HG02623 (cell line): ENCODE results near the gene CAST.
"Not testable (repeated sequence)": the region's sequence is repeated elsewhere in the genome, so short reads cannot be mapped to it uniquely, and the experiment has no call there.

Source experiments
- ATAC-seq: cut with Tn5 transposase; IDR thresholded peaks from one replicate; pipeline ENCODE4 v1.9.1; 2021; ENCODE audit warnings: moderate library complexity; ENCODE audit not compliant: unreplicated experiment

Gene CAST

DNA sequence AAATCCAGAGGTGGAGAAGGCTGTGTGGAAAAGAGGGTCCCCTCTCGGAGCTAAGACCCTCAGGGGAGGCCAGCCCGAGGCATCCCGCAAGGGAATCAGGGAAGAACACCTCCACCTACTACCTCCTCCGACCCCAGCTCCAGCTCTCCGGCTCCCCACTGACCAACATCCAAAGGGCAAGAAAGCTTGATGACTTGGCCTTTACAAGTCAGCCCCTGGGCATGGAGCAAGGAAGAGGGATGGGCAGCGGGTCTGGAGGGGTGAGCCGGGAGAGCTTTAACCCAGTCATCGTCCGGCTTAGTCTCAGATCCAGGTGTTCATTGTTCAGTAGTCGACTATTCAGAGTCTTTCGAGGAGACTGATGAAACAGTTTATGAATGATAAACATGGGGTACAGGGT lies 113.5 kb downstream of the CAST start:
- no peak for ATAC-seq

DNA sequence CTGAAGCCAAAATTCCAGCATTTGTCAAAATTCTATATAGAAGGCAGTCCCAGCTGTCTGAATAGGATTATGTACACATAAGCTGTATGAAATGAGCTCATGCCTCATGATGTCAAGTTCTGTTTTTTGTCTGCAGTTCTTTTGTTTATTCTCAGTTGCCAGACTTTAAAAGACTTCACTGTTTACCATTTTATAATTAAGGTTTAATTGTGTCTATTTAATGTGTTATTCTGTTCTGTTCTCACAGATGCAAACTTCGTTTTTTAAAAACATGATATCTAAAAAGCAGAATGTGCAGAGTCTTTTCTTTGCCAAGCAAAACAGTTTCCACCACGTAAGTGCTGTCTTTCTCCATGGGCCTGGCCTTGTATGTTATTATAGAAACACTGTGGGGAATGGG lies 114.4 kb downstream of the CAST start:
- no peak for ATAC-seq

- ATAC-seq, result no peak
These were observed 116.2 kb downstream of the CAST start for GRCh38 chr5:96778409-96778808.

DNA sequence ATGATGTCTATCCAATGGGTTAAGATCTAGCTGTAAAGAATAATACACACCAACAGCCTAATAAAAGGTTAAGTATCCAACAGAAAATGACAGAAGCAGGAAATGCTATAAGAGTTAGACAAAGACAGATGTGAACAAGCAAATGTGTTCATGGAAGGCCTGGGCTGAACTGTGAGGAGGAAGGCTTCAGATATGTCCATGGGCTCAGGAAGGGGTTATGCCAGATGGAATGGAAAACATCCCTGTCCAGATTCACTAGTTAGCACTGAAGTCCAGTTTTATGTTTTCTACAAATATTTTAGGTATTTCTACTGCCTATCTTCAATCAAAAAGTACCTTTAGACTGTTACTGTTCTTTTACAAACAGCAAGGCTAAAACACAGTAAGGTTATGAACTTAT lies 118.5 kb downstream of the CAST start:
- no peak for ATAC-seq

DNA sequence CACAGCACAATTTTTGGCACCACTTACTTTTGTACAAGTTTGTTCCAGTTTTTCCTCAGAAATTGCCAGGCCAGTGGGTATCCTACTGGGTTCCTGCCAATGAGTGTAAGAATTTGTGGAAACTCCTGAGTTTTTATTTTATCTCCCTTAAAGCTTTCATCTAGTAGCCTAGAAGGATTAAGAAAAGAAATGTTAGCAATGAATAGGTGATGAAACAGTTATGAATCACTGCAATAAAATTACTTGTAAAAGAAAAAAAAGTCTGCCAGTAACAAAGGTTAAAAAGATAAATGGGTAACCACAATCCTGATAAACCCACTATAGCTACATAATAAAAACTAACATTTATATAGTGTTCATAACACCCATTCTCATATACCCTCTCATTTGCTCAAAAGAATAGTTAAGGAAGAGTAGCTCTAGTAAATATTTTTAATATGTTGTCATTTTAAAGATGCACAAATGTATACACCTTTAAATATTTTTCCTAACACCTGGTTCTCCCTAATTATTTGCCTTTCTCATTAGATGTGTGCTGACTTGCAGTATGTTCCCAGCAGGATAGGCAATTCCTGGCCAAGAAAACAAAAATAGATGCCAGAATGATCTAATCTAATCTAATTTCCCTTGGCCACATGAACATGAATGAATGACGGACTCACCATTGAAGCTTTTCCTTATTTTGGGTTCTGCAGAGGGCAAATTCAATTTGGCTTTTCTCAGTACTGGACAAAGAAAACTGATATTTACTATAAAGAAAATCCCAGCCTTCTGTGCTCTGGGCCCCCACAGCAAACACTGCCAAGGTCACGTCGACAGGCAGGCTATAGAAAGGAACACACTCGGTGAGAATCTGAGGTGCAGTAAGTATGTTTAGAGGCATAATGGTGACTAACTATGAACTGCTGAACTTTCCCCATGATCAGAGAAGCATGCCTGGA lies 119.1 kb downstream of the CAST start:
- no peak for ATAC-seq

DNA sequence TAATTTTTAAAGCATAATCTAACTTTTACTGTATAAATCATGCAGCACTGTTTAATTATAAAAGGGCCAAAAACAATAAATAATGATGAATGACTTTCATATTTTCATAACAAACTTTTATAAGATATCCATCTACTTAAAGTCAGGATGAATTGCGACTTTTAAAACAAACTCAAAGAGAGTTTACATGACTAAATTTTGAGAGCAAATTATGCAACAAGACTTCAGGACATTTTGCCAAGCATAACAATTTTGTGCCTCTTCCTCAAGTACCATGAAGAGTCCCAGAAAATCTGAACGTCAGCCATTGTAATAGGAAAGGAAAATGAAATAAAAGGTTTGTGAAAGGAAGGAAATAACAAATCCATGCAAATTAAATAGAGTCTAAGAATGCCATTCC lies 121.2 kb downstream of the CAST start:
- no peak for ATAC-seq

DNA sequence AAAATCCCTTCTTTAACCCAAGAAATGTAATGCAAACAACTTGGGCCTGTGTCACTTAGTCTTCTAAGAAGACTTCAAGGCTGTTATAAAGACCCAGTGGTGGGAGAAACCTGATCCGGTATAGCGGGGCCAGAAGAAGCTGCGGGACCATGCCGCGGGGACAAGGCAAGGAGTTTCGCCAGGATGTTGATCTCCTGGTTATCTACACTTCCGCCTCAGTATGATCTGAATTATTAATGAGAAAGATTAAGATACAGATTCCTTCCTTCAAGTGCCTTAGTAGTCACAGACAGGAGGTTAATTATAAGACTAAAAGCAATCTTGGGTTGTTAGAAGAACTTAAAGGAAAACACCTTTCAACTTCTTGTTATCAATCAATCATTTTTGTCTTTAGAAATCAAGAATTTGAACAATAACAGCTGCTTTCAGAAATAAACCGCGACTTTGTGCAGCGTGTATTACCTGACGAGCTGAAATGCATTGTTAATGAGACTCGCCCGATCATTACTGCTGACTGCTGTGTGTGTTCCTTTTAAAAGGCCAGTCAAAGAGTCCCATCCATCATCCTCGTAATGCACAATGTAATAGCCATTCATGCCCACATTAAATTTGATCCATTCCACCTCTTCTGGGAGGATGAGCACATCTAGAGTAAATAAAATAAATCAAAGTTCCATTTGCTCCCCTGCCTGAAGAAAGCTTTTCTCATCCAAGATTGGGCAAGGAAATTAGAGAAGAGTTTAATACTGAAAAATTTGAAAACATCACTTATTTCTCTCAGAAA lies 123.3 kb downstream of the CAST start:
- no peak for ATAC-seq

DNA sequence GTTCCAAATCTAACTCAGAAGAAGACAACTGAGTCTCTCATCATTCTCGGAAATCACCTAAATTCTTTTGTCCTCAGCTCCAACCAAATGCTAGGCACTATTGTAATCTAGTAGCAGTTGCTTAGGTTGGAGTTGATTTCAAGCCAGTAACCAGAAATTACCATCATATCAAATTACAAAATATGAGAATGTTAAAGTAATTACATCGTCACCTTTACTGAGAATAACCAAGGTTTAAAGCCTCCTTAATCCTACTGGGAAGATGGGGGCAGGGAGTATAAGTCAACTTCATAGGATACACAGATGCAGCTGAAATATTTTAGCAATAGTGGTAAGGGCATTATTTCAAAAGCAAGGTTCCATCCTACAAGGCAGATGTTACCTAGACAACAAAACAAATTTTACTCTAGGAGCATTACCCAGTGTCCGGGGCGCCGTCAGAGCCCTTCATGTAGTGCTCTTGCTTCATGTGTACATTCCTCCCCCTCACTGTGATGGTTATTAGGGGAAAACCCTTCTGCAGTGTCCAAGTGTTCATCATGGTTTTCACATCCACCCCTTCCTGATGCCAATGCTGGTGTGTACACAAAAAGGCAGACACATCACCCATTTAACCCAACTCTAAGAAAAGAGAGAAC lies 126.1 kb downstream of the CAST start:
- no peak for ATAC-seq

GRCh38 chr5:96789794-96790330 lies 127.7 kb downstream of the CAST start:
- no peak for ATAC-seq

DNA sequence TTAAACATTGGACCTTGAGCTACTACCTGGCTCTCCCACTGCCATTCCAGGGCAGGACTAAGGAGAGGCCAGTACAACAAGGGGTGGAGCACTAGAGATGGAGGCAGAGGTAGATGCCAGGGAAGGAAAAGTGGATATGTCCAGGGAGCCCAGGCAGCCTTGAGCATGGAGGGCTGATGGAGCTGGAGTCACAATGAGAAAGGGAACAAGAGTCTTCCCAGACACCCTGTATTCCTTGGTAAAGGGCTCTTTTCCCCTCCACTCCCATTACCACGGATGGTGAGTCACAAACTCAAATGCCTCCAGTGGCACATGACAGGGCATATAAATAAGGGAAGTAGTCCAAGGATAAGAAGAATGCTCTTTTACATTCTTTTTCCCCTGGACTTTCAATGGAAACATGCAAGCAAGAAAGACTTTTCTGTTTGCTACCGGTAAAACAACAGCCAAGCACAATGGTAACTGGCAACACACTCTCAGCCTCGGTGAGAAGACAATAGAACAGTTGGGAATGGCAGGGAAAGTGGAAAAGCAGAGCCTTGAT lies 128.9 kb downstream of the CAST start:
- ATAC-seq, result no peak

DNA sequence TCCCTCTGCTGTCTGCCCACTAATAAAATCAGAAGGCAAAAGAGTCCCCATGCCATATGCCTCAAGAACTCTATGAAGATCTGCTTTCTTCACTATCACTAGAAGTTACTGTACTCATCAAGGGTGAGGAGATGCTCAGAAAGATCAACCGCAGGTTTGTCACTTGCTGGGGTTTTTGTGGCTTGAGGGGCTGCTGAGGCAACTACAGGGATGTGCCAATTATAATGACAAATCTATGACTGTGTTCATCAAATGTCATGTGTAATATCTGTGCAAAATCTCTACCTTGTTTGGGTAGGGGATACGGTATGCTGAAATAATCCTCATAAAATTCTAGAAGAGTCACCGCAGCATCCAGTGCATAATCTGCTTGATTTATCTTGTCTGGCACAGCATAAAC lies 132.6 kb downstream of the CAST start:
- no peak for ATAC-seq

DNA sequence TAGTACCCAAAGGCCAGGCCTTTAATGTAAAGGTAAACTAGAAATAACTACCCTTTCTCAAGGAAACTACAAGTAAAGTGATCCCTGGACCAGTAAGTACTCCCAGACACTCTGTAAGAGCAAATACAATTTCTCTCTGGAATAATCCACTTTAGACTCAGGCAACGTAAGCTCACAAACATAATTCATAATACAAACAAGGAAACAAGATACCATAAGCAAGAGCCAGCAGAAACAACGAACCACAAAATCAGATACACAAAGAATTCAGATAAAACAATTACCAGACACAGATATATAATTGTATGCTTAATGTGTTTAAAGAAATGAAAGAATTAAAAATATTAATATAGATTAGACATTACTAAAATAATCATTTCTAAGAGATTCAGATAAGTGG lies 133.4 kb downstream of the CAST start:
- ATAC-seq, result no peak

- ATAC-seq, result no peak
These were observed 134.3 kb downstream of the CAST start for GRCh38 chr5:96796434-96796833.

- ATAC-seq, result not testable (repeated sequence)
These were observed 139.5 kb downstream of the CAST start for GRCh38 chr5:96801718-96802117.

- ATAC-seq, result peak; percentile 17
These were observed 145.0 kb downstream of the CAST start for GRCh38 chr5:96807075-96807654.

DNA sequence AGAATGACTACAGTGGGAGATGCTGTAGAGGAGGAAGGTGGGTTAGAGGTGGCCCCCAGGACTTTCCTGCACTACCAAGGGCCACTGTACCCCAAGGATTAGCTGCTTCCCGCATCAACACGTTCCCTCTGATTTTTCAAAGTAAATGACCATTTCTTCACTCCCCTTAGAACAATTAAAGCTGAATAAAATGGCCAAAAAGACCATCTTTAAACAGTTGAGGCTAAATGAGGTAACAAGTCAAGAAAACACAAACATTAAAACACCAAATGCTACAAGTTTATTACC lies 146.3 kb downstream of the CAST start:
- no peak for ATAC-seq

GRCh38 chr5:96808868-96809558 lies 146.8 kb downstream of the CAST start:
- no peak for ATAC-seq

- no peak for ATAC-seq
These were observed 147.7 kb downstream of the CAST start for GRCh38 chr5:96809921-96810320.

DNA sequence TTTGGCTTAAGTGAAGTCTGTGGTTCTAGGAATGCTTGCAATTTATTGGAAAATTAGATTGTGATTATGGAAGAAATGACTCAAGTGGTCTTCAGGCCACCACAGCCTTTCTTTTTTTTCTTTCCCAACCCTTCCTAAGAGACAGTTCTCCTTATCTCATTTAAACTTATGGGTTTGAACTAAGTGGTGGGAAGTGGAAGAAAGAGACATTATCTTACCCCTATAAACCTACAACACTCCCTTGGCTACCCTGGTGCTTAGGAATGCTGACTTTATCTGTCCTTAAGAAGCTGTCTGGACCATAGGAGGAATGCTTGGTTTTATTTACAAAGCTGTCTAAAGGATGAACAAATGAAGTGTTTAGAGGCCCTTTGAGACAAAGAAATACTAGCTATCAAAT lies 150.7 kb downstream of the CAST start:
- no peak for ATAC-seq

- ATAC-seq, result no peak
These were observed 151.9 kb downstream of the CAST start for GRCh38 chr5:96814041-96814440.
